Activated naive CD4-positive, alpha-beta T cell treated with anti-CD3 and anti-CD28 coated beads, Interleukin-2, amount 50 U/mL, for 72 hours (primary cell): ENCODE results near the gene SLC26A1. TPM values are rescaled to one million over a fixed set of nuclear protein-coding genes. Genes with fewer than 3 reads are reported as not detected.
"Not testable (repeated sequence)": the region's sequence is repeated elsewhere in the genome, so short reads cannot be mapped to it uniquely, and the experiment has no call there.

Experiments used
- ATAC-seq, 2 donors: fragments of 150-1000 bp; cut with Tn5 transposase; 2 replicates each; pipeline ENCODE4 v1.10.0; 2021; ENCODE audit warnings: mild to moderate bottlenecking in 2 of 2, moderate library complexity in 2 of 2
- DNase-seq, 2 donors: peaks; one replicate each; pipeline ENCODE4 v3.0.0; 2021 to 2022; ENCODE audit warnings: low spot score in 2 of 2
- H3K27ac Mint-ChIP-seq, 2 donors: one replicate each; pipeline ENCODE4 v1.8.0; 2022; ENCODE audit warnings: mild to moderate bottlenecking in 2 of 2, mixed read lengths in 2 of 2
- H3K36me3 Mint-ChIP-seq, 2 donors: one replicate each; pipeline ENCODE4 v1.8.0; 2022; ENCODE audit warnings: mixed read lengths in 2 of 2
- H3K9me3 Mint-ChIP-seq, 2 donors: one replicate each; pipeline ENCODE4 v1.8.0; 2022; ENCODE audit warnings: mixed read lengths in 2 of 2
- total RNA-seq, 2 donors: library from RNA; stranded (reverse); gene quantifications; one replicate each; pipeline ENCODE4 v1.2.3, GENCODE V29; 2022

The SLC26A1 gene
- total RNA-seq, 2 donors from 2014 or later: not detected

- no peaks in the 10 kb centered on the region for H3K36me3 Mint-ChIP-seq
- DNase-seq: no peak
- no peaks in the 10 kb centered on the region for H3K9me3 Mint-ChIP-seq
- no peak overlapping the region for H3K27ac Mint-ChIP-seq
- ATAC-seq: no peak
These were observed 8.7 kb downstream of the SLC26A1 start for GRCh38 chr4:984336-985054.

- H3K9me3 Mint-ChIP-seq: no peaks in the 10 kb centered on the region
- DNase-seq (no peak), ATAC-seq (no peak)
- peak overlapping the region in 1 of 2 donors; percentile 84 for H3K27ac Mint-ChIP-seq
- H3K36me3 Mint-ChIP-seq: no peaks in the 10 kb centered on the region
These were observed 10.4 kb downstream of the SLC26A1 start for GRCh38 chr4:982814-983213.

GRCh38 chr4:982291-982690 is 10.9 kb downstream of the SLC26A1 start:
- Mint-ChIP-seq H3K27ac (no peak overlapping the region), H3K36me3 (no peaks in the 10 kb centered on the region), H3K9me3 (no peaks in the 10 kb centered on the region)
- no peak for DNase-seq
- no peak for ATAC-seq

GRCh38 chr4:978957-979701 is 14.1 kb downstream of the SLC26A1 start:
- H3K27ac Mint-ChIP-seq: no peak overlapping the region
- no peaks in the 10 kb centered on the region for H3K36me3 Mint-ChIP-seq
- ATAC-seq (no peak), DNase-seq (no peak)
- H3K9me3 Mint-ChIP-seq: no peaks in the 10 kb centered on the region

GRCh38 chr4:976016-976415 is 17.2 kb downstream of the SLC26A1 start:
- not testable (repeated sequence) for H3K27ac Mint-ChIP-seq, DNase-seq, H3K36me3 Mint-ChIP-seq, ATAC-seq, H3K9me3 Mint-ChIP-seq

GRCh38 chr4:974668-975067 is 18.5 kb downstream of the SLC26A1 start:
- ATAC-seq (no peak), DNase-seq (no peak)
- Mint-ChIP-seq H3K27ac (no peak overlapping the region), H3K9me3 (no peaks in the 10 kb centered on the region), H3K36me3 (no peaks in the 10 kb centered on the region)

- Mint-ChIP-seq H3K27ac (no peak within 1 kb of the TSS), H3K36me3 (no peaks in the 10 kb centered on the region), H3K9me3 (no peaks in the 10 kb centered on the region)
- ATAC-seq: peak; percentile 87 to 92
- DNase-seq: peak; percentile 81 to 86
These were observed 19.5 kb downstream of the SLC26A1 start, which contains the start of gene DGKQ for GRCh38 chr4:973431-974397. TSS of gene DGKQ (minus strand) at chr4:973569. CDS start at chr4:973482, 87 bp downstream.

- ATAC-seq: peak; percentile 58 to 63
- H3K36me3 Mint-ChIP-seq: no peaks in the 10 kb centered on the region
- DNase-seq: peak in 1 of 2 donors; percentile 45
- no peaks in the 10 kb centered on the region for H3K9me3 Mint-ChIP-seq
- no peak overlapping the region for H3K27ac Mint-ChIP-seq
These were observed 20.4 kb downstream of the SLC26A1 start for GRCh38 chr4:972651-973424.

- Mint-ChIP-seq H3K9me3 (no peaks in the 10 kb centered on the region), H3K27ac (no peak overlapping the region), H3K36me3 (no peaks in the 10 kb centered on the region)
- ATAC-seq (no peak), DNase-seq (no peak)
These were observed 21.3 kb downstream of the SLC26A1 start for GRCh38 chr4:971666-972500.

- ATAC-seq (no peak), DNase-seq (no peak)
- H3K36me3 Mint-ChIP-seq: no peaks in the 10 kb centered on the region
- no peaks in the 10 kb centered on the region for H3K9me3 Mint-ChIP-seq
- H3K27ac Mint-ChIP-seq: peak overlapping the region in 1 of 2 donors; percentile 29
These were observed 22.2 kb downstream of the SLC26A1 start for GRCh38 chr4:970854-971520.

- DNase-seq (no peak), ATAC-seq (no peak)
- no peaks in the 10 kb centered on the region for H3K9me3 Mint-ChIP-seq
- H3K36me3 Mint-ChIP-seq: no peaks in the 10 kb centered on the region
- H3K27ac Mint-ChIP-seq: no peak overlapping the region
These were observed 23.0 kb downstream of the SLC26A1 start for GRCh38 chr4:970046-970745.

GRCh38 chr4:968621-969394 is 24.4 kb downstream of the SLC26A1 start:
- H3K27ac Mint-ChIP-seq: no peak overlapping the region
- DNase-seq (no peak), ATAC-seq (no peak)
- no peaks in the 10 kb centered on the region for H3K9me3 Mint-ChIP-seq
- H3K36me3 Mint-ChIP-seq: no peaks in the 10 kb centered on the region

- Mint-ChIP-seq H3K9me3 (no peaks in the 10 kb centered on the region), H3K36me3 (no peaks in the 10 kb centered on the region), H3K27ac (no peak overlapping the region)
- ATAC-seq (no peak), DNase-seq (no peak)
These were observed 25.0 kb downstream of the SLC26A1 start for GRCh38 chr4:968221-968620.
